ENCODE measurements around the gene NACA.

DNA sequence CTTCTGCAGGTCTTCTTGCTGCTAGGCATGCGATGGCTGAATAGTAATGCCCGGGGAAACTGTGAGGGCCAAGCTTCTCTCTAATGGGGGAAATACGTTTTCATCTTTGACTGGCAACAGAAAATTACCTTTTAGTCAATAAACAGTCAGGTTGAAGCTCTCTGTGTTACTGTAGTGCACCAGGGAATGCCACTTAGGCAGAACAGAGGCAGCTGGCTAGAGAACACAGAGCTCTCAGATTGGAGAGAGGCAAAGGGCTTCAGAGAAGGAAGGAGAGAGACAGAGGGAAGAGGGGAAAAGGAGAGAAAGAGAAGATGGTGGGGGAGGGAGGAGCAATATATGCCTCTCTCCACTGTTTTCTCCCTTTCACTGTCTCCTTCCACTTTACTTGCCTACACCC lies 44.8 kb upstream of the NACA start:
- TF ChIP-seq, protein P1, sequence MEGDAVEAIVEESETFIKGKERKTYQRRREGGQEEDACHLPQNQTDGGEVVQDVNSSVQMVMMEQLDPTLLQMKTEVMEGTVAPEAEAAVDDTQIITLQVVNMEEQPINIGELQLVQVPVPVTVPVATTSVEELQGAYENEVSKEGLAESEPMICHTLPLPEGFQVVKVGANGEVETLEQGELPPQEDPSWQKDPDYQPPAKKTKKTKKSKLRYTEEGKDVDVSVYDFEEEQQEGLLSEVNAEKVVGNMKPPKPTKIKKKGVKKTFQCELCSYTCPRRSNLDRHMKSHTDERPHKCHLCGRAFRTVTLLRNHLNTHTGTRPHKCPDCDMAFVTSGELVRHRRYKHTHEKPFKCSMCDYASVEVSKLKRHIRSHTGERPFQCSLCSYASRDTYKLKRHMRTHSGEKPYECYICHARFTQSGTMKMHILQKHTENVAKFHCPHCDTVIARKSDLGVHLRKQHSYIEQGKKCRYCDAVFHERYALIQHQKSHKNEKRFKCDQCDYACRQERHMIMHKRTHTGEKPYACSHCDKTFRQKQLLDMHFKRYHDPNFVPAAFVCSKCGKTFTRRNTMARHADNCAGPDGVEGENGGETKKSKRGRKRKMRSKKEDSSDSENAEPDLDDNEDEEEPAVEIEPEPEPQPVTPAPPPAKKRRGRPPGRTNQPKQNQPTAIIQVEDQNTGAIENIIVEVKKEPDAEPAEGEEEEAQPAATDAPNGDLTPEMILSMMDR (IDR thresholded peaks at IDR 0.05; ENCODE audit: insufficient read depth, low read length, poor library complexity, severe bottlenecking), result no peak
- no peak for TF ChIP-seq EZH2phosphoT487 (conservative IDR thresholded peaks at IDR 0.05; ENCODE audit: low read length)

Data from SU-DHL-6 (cell line).